ENCODE data around the gene ZCWPW1. TPM values are rescaled to one million over a fixed set of nuclear protein-coding genes. Genes with fewer than 3 reads are reported as not detected.

ZCWPW1 gene
- polyA plus RNA-seq, 1 experiment: 2.2 TPM

DNA sequence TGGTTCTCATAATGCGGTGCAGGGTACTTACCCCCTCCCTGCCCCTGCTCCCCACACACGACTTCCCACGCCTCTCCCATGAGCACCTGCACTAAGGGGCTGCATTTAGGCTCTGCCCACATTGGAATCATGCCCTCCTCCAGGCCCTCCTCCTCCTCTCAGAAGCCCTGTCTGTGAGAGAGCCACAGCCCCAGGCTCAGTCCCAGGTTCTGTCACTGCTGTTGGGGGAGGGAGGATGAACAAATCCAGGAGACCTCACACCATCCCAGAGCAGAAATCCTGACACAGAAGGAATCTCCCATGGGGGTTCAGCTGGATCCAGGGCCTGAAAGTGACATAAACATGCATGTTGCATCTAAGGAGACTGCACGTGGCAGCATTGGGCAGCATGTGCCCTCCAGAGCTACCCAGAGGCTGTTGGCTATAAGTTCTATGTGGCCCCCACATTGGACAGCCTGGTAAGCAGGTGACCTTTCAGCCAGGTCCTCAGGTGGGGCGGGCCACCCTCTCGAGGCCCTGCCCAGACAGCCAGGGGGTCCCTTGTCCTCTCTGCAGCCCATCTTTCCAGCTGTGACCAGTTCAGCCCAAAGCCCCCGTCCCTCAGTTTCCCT lies 56.8 kb downstream of the ZCWPW1 start:
- DNase-seq (ENCODE audit: low read depth): no peak

DNA sequence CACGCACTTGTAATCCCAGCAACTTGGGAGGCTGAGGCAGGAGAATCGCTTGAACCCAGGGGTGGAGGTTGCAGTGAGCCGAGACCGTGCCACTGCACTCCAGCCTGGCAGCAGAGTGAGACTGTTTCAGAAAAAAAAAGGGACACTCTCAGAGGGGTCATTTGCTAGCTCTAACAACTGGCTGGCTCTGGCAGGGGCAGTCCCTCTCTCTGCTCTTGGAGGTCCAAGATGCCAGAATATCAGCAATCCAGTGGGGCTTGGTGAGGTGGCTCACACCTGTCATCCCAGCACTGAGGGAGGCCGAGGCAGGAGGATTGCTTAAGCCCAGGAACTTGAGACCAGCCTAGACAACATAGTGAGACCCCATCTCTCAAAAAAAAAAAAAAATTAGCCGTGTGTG lies 57.8 kb downstream of the ZCWPW1 start:
- CTCF ChIA-PET: no interaction called here
- DNase-seq (ENCODE audit: low read depth): no peak
- POLR2A ChIA-PET: no interaction called here
- no peak overlapping the region for H3K4me3 ChIP-seq (ENCODE audit: low read depth, low read length)
- TF ChIP-seq, protein P1, sequence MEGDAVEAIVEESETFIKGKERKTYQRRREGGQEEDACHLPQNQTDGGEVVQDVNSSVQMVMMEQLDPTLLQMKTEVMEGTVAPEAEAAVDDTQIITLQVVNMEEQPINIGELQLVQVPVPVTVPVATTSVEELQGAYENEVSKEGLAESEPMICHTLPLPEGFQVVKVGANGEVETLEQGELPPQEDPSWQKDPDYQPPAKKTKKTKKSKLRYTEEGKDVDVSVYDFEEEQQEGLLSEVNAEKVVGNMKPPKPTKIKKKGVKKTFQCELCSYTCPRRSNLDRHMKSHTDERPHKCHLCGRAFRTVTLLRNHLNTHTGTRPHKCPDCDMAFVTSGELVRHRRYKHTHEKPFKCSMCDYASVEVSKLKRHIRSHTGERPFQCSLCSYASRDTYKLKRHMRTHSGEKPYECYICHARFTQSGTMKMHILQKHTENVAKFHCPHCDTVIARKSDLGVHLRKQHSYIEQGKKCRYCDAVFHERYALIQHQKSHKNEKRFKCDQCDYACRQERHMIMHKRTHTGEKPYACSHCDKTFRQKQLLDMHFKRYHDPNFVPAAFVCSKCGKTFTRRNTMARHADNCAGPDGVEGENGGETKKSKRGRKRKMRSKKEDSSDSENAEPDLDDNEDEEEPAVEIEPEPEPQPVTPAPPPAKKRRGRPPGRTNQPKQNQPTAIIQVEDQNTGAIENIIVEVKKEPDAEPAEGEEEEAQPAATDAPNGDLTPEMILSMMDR (IDR thresholded peaks at IDR 0.05; ENCODE audit: insufficient read depth, low read depth, low read length): no peak
- no peaks in the 10 kb centered on the region for H3K36me3 ChIP-seq (ENCODE audit: control insufficient read depth, insufficient read depth, low read length)
- no peaks in the 10 kb centered on the region for H3K27me3 ChIP-seq (ENCODE audit: control insufficient read depth, insufficient read depth, low read length)

More for the DNA sequence above, 56.8 kb downstream of the ZCWPW1 start:
- Histone ChIP-seq H3K36me3 (ENCODE audit: control insufficient read depth, insufficient read depth, low read length) (no peaks in the 10 kb centered on the region), H3K4me3 (ENCODE audit: low read depth, low read length) (no peak overlapping the region), H3K27me3 (ENCODE audit: control insufficient read depth, insufficient read depth, low read length) (no peaks in the 10 kb centered on the region)
- TF ChIP-seq, protein P1 (IDR thresholded peaks at IDR 0.05; ENCODE audit: insufficient read depth, low read depth, low read length): no peak
- CTCF ChIA-PET: no interaction called here
- POLR2A ChIA-PET: no interaction called here

DNA sequence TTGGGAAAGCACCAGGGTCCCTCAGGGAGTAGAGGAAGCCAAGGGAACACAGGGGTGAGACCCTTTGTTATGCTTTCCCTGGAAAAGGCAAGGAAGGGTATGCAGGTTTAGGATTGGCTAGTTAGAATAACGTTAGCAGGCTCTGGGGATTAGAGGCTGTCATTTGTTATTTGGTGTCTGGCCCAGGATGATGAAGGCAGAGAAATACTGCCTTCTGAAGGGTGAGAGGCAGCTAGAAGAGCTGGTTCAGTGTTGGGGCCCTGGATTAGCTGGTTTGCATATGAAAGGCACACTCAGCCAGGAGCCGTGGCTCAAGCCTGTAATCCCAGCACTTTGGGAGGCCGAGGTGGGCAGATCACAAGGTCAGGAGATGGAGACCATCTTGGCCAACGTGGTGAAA lies 58.2 kb downstream of the ZCWPW1 start:
- no peak for DNase-seq (ENCODE audit: low read depth)
- TF ChIP-seq, protein P1 (IDR thresholded peaks at IDR 0.05; ENCODE audit: insufficient read depth, low read depth, low read length): no peak
- ChIA-PET CTCF (no interaction called here), POLR2A (no interaction called here)
- H3K36me3 ChIP-seq (ENCODE audit: control insufficient read depth, insufficient read depth, low read length): no peaks in the 10 kb centered on the region
- H3K27me3 ChIP-seq (ENCODE audit: control insufficient read depth, insufficient read depth, low read length): no peaks in the 10 kb centered on the region
- no peak overlapping the region for H3K4me3 ChIP-seq (ENCODE audit: low read depth, low read length)

DNA sequence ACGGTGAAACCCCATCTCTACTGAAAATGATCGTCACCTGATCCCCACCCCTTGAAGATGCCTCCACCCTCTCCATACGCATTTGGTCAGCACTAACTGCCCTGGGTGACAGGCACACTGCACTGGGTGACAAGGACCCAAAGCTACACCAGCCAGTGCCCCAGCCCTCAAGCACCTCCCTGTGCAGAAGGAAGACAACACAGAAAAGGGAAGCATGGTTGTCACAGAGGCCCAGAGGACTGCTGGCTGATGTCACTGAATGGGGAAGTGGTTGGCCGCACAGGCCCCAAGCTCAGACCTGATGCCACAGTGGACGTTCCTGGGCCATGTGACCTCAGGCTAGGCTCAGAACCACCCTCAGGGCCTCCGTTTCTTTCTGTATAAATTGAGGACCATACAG lies 59.4 kb downstream of the ZCWPW1 start:
- ChIA-PET CTCF (no interaction called here), POLR2A (no interaction called here)
- DNase-seq (ENCODE audit: low read depth): no peak
- no peaks in the 10 kb centered on the region for H3K27me3 ChIP-seq (ENCODE audit: control insufficient read depth, insufficient read depth, low read length)
- TF ChIP-seq, protein P1 (IDR thresholded peaks at IDR 0.05; ENCODE audit: insufficient read depth, low read depth, low read length): no peak
- no peak overlapping the region for H3K4me3 ChIP-seq (ENCODE audit: low read depth, low read length)
- H3K36me3 ChIP-seq (ENCODE audit: control insufficient read depth, insufficient read depth, low read length): no peaks in the 10 kb centered on the region

DNA sequence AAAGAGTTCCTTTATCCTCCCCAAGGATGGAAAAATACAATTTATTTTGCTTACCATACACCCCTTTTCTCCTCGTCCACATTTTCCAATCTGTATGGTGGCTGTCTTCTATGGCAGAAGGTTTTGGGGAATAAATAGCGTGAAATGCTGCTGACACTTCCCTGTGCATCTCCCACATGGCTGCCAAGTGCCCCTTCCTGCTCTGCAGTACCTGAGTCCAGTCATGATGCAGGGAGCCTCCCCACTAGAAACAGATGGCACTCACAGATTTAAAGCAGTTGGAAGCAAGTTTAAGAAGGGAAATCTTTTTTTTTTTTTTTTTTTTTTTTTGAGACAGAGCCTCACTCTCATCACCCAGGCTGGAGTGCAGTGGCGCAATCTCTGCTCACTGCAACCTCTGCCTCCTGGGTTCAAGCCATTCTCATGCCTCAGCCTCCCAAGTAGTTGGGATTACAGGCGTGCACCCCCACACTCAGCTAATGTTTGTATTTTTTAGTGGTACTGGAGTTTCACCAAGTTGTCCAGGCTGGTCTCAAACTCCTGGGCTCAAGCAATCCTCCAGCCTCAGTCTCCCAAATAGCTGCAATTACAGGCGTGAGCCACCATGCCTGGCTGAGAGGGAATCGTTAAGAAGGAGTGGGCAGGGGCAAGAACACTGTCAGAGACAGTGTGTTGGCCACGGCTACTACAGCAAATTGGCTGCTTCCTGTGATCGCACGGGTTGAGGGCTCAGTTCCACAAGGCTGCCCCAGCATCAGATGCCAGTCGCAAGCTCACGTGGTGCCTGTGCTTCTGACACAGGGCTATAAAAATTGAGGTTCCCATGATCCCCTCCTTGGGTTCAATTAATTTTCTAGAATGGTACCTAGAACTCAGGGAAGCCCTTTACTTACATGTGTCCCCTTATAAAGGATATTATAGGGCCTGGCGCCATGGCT lies 60.6 kb downstream of the ZCWPW1 start:
- CTCF ChIA-PET: no interaction called here
- no peak for DNase-seq (ENCODE audit: low read depth)
- POLR2A ChIA-PET: no interaction called here
- TF ChIP-seq, protein P1 (IDR thresholded peaks at IDR 0.05; ENCODE audit: insufficient read depth, low read depth, low read length): no peak
- no peak overlapping the region for H3K4me3 ChIP-seq (ENCODE audit: low read depth, low read length)
- no peaks in the 10 kb centered on the region for H3K27me3 ChIP-seq (ENCODE audit: control insufficient read depth, insufficient read depth, low read length)
- H3K36me3 ChIP-seq (ENCODE audit: control insufficient read depth, insufficient read depth, low read length): no peaks in the 10 kb centered on the region

All from BJ (cell line).